Measurements from ENCODE around the gene PDE3A. TPM values are rescaled to one million over a fixed set of nuclear protein-coding genes. Genes with fewer than 3 reads are reported as not detected.
"Not testable (repeated sequence)": the region's sequence is repeated elsewhere in the genome, so short reads cannot be mapped to it uniquely, and the experiment has no call there.

The PDE3A gene
- total RNA-seq, 1 donor from 2014 or later, result 27.9 TPM

DNA sequence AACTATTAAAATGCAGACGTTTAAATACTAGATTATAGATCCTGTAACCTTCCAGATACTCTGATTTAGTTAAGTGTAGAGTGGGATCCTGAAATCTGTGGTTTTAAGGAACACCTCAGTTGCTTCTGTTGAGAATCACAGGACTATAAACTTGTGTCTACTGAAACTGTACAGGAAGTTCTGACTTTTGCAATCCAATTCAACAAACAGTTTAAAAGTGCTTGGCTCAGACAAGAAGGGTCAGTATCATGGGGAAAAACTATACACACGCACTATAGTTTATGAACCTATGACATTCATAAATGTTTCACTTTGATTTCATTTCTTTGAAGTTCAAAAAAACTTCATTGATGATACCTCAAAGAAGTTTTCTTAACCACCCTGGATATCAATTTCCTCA is 13.8 kb downstream of the PDE3A start:
- Mint-ChIP-seq H3K27ac (ENCODE audit: unreplicated experiment) (no peak overlapping the region), H3K4me3 (ENCODE audit: unreplicated experiment) (no peak overlapping the region), H3K4me1 (ENCODE audit: low read depth) (peaks cover 32% of the 10 kb centered on the region), H3K36me3 (ENCODE audit: low read depth) (peaks cover 5% of the 10 kb centered on the region), H3K27me3 (ENCODE audit: low read depth) (no peaks in the 10 kb centered on the region), H3K9me3 (ENCODE audit: low read depth) (peaks cover 13% of the 10 kb centered on the region)
- TF ChIP-seq, protein P1, sequence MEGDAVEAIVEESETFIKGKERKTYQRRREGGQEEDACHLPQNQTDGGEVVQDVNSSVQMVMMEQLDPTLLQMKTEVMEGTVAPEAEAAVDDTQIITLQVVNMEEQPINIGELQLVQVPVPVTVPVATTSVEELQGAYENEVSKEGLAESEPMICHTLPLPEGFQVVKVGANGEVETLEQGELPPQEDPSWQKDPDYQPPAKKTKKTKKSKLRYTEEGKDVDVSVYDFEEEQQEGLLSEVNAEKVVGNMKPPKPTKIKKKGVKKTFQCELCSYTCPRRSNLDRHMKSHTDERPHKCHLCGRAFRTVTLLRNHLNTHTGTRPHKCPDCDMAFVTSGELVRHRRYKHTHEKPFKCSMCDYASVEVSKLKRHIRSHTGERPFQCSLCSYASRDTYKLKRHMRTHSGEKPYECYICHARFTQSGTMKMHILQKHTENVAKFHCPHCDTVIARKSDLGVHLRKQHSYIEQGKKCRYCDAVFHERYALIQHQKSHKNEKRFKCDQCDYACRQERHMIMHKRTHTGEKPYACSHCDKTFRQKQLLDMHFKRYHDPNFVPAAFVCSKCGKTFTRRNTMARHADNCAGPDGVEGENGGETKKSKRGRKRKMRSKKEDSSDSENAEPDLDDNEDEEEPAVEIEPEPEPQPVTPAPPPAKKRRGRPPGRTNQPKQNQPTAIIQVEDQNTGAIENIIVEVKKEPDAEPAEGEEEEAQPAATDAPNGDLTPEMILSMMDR (IDR thresholded peaks at IDR 0.05), result no peak
- no peak for DNase-seq (ENCODE audit: low spot score)

DNA sequence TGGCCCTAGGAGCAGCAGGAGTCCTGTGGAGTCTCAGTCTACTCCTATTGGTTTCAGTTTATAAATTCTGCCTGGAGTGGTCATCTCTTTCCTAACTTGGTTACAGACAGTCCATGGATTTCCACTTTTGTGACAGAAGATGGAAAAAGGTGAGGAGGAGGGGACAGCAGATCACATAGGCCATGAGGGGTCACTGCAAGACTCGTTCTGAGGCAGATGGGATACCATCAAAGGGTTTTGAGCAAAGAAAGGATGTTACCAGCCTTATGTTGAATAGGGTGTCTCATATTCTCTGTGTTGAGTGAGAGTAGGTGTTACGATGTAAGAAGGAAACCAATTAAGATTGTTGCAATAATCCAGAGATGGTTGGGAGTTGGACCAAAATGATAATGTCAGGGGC is 15.3 kb downstream of the PDE3A start:
- H3K9me3 Mint-ChIP-seq (ENCODE audit: low read depth), result peaks cover 15% of the 10 kb centered on the region
- H3K4me3 Mint-ChIP-seq (ENCODE audit: unreplicated experiment), result no peak overlapping the region
- H3K27me3 Mint-ChIP-seq (ENCODE audit: low read depth), result no peaks in the 10 kb centered on the region
- no peak for DNase-seq (ENCODE audit: low spot score)
- peaks cover 5% of the 10 kb centered on the region for H3K36me3 Mint-ChIP-seq (ENCODE audit: low read depth)
- no peak overlapping the region for H3K27ac Mint-ChIP-seq (ENCODE audit: unreplicated experiment)
- TF ChIP-seq, protein P1 (IDR thresholded peaks at IDR 0.05), result no peak
- peaks cover 29% of the 10 kb centered on the region for H3K4me1 Mint-ChIP-seq (ENCODE audit: low read depth)

DNA sequence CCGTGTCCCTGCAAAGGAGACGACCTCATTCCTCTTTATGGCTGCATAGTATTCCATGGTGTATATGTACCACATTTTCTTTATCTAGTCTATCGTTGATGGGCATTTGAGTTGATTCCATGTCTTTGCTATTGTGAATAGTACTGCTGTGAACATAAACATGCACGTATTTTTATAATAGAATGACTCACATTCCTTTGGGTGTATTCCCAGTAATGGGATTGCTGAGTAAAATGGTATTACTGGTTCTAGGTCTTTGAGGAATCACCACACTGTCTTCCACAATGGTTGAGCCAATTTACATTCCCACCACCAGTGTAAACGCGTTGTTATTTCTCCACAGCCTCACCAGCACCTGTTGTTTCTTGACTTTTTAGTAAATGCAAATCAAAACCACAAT is 16.5 kb downstream of the PDE3A start:
- DNase-seq (ENCODE audit: low spot score); H3K27me3 Mint-ChIP-seq (ENCODE audit: low read depth); H3K4me3 Mint-ChIP-seq (ENCODE audit: unreplicated experiment); H3K27ac Mint-ChIP-seq (ENCODE audit: unreplicated experiment); H3K36me3 Mint-ChIP-seq (ENCODE audit: low read depth): not testable (repeated sequence)
- H3K4me1 Mint-ChIP-seq (ENCODE audit: low read depth), result peaks cover 20% of the 10 kb centered on the region
- peaks cover 15% of the 10 kb centered on the region for H3K9me3 Mint-ChIP-seq (ENCODE audit: low read depth)

DNA sequence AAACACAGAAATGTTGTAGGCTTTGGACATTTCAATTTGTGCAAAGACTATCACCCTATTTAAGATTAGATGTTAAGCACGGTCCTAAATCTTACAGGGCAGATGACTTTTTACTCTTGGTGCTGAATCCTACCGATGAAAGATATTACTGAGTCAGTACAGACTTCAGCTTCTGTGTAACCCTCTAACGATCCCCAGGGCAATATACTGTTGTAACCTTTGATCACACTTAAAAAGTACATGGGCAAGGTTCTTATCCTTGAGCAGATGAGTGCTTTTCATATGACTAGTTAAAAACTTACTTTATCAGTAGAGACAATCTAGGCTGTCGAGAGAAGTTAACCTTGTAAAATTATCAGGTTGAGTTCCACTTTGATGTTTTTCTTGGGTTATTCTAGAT is 22.5 kb downstream of the PDE3A start:
- H3K27ac Mint-ChIP-seq (ENCODE audit: unreplicated experiment), result no peak overlapping the region

DNA sequence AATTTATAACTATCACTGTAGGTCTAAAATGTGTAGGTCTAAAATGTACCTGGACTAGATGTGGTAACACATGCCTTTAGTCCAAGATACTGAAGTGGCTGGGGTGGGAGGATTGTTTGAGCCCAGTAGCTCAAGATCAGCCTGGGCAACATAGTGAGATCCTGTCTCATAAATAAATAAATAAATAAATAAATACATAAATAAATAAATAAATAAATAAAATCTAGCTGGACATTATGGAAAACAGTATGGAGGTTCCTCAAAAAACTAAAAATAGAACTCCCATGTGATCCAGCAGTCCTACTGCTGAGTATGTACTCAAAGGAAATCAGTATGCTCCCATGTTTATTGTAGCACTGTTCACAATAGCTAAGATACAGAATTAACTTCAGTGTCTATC is 24.0 kb downstream of the PDE3A start:
- H3K4me1 Mint-ChIP-seq (ENCODE audit: low read depth), result peaks cover 8% of the 10 kb centered on the region
- H3K36me3 Mint-ChIP-seq (ENCODE audit: low read depth), result no peaks in the 10 kb centered on the region
- peaks cover under 1% of the 10 kb centered on the region for H3K9me3 Mint-ChIP-seq (ENCODE audit: low read depth)
- H3K27me3 Mint-ChIP-seq (ENCODE audit: low read depth), result no peaks in the 10 kb centered on the region
- no peak overlapping the region for H3K4me3 Mint-ChIP-seq (ENCODE audit: unreplicated experiment)
- H3K27ac Mint-ChIP-seq (ENCODE audit: unreplicated experiment), result no peak overlapping the region
- no peak for DNase-seq (ENCODE audit: low spot score)
- TF ChIP-seq, protein P1 (IDR thresholded peaks at IDR 0.05), result no peak

More for the DNA sequence above, 22.5 kb downstream of the PDE3A start:
- H3K9me3 Mint-ChIP-seq (ENCODE audit: low read depth), result peaks cover 11% of the 10 kb centered on the region
- TF ChIP-seq, protein P1 (IDR thresholded peaks at IDR 0.05), result no peak
- H3K4me1 Mint-ChIP-seq (ENCODE audit: low read depth), result peaks cover 8% of the 10 kb centered on the region
- H3K27me3 Mint-ChIP-seq (ENCODE audit: low read depth), result no peaks in the 10 kb centered on the region
- no peak overlapping the region for H3K4me3 Mint-ChIP-seq (ENCODE audit: unreplicated experiment)
- DNase-seq (ENCODE audit: low spot score), result no peak
- no peaks in the 10 kb centered on the region for H3K36me3 Mint-ChIP-seq (ENCODE audit: low read depth)

DNA sequence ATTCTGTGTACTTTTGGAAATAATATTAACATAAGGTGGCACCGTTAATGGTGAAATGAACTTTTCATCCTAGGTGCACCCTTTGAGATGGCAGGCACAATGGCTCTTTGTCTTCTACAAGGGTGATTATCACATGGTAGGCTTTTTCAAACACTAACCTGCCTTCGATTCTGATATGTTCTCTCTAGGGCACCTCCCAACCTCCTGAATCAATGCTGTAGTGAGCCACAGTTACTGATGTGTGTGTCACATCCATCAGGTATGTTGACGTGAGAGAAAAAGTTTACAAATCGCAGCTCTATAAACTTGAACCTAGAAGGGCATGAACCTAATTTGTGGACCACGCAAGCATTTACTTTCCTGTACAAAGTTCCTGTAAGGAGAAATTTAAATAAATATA is 25.4 kb downstream of the PDE3A start:
- Mint-ChIP-seq H3K4me3 (ENCODE audit: unreplicated experiment) (no peak overlapping the region), H3K27ac (ENCODE audit: unreplicated experiment) (no peak overlapping the region), H3K27me3 (ENCODE audit: low read depth) (no peaks in the 10 kb centered on the region), H3K9me3 (ENCODE audit: low read depth) (no peaks in the 10 kb centered on the region), H3K36me3 (ENCODE audit: low read depth) (no peaks in the 10 kb centered on the region), H3K4me1 (ENCODE audit: low read depth) (peaks cover 12% of the 10 kb centered on the region)
- TF ChIP-seq, protein P1 (IDR thresholded peaks at IDR 0.05), result no peak
- DNase-seq (ENCODE audit: low spot score), result no peak
